Endothelial cell of umbilical vein (primary cell): ENCODE measurements around the gene GRID1. TPM values are rescaled to one million over a fixed set of nuclear protein-coding genes. Genes with fewer than 3 reads are reported as not detected.

Experiments
- BruUV-seq: library from RNA; stranded (reverse); fragments of 400-500 nt; replicated peaks from 2 replicates; lab custom pipeline; 2021; lab: Mats Ljungman, UMichigan
- CTCF ChIA-PET: fragments of 300-600, 350-600 bp; sonication (Branson Sonifier 250); formaldehyde crosslinking; loops from one replicate; lab custom pipeline; 2021; ENCODE audit warnings: antibody characterized with exemption, inconsistent platforms; lab: Charles Lee
- POLR2A ChIA-PET: fragments of 300-600, 350-600 bp; sonication (Branson Sonifier 250); formaldehyde crosslinking; loops from one replicate; lab custom pipeline; 2021; ENCODE audit warnings: antibody characterized with exemption, inconsistent platforms; lab: Charles Lee
- DNase-seq: peaks from one replicate; pipeline ENCODE4 v3.0.0-alpha.2; 2011; ENCODE audit warnings: low read depth, low spot score
- FAIRE-seq: peaks from 2 replicates; lab custom pipeline; 2011; peaks lifted over from hg19 to GRCh38; lab: Jason Lieb, UNC
- H2AFZ ChIP-seq: 2 replicates; pipeline ENCODE4 v1.6.0; 2012; ENCODE audit warnings: low read depth, low read length, control low read depth, inconsistent platforms
- H3K27ac ChIP-seq: 2 replicates; pipeline ENCODE4 v1.5.1; 2011; ENCODE audit warnings: low read depth, mild to moderate bottlenecking, control low read depth, low read length, moderate library complexity; ENCODE audit not compliant: insufficient read depth
- H3K27me3 ChIP-seq, 2 experiments: 2 replicates each; pipeline versions ENCODE4 v1.6.0 to v1.6.1; 2011; ENCODE audit warnings: low read length in 2 of 2, mixed read lengths in 1 of 2; ENCODE audit not compliant: control insufficient read depth in 2 of 2, insufficient read depth in 2 of 2
- H3K36me3 ChIP-seq, 2 experiments: 2 replicates in 1 of 2; 3 replicates in 1 of 2; pipeline ENCODE4 v1.5.1; 2011; ENCODE audit warnings: low read length in 2 of 2, mild to moderate bottlenecking in 1 of 2, moderate library complexity in 1 of 2; ENCODE audit not compliant: control insufficient read depth in 2 of 2, insufficient read depth in 2 of 2; ENCODE audit errors: extremely low read depth in 1 of 2
- H3K4me1 ChIP-seq: 3 replicates; pipeline ENCODE4 v1.5.1; 2011; ENCODE audit warnings: mild to moderate bottlenecking, low read length; ENCODE audit not compliant: control insufficient read depth, insufficient read depth; ENCODE audit errors: extremely low read depth
- H3K4me2 ChIP-seq: 2 replicates; pipeline ENCODE4 v1.6.1; 2011; ENCODE audit warnings: low read length, control low read depth, mixed read lengths; ENCODE audit not compliant: insufficient read depth
- H3K4me3 ChIP-seq, 3 experiments: fragments of 200-600 bp in 1 of 3; sonication (generic), shearing (Covaris generic) in 1 of 3; replicated peaks in 1 of 3; 2 replicates each; pipeline ENCODE4 v1.5.1; 2011 to 2016; ENCODE audit warnings: control low read depth in 3 of 3, low read length in 3 of 3, mild to moderate bottlenecking in 2 of 3, inconsistent platforms in 1 of 3, low read depth in 1 of 3, moderate library complexity in 1 of 3; ENCODE audit not compliant: insufficient read depth in 1 of 3
- H3K79me2 ChIP-seq: 2 replicates; pipeline ENCODE4 v1.6.0; 2012; ENCODE audit warnings: low read length, inconsistent platforms; ENCODE audit not compliant: control insufficient read depth, insufficient read depth
- H3K9ac ChIP-seq: replicated peaks from 2 replicates; pipeline ENCODE3; 2011; ENCODE audit warnings: low read length, control low read depth; ENCODE audit not compliant: insufficient read depth; ENCODE audit errors: extremely low read depth
- H3K9me1 ChIP-seq: replicated peaks from 3 replicates; pipeline ENCODE4 v1.6.0; 2011; ENCODE audit warnings: mild to moderate bottlenecking, low read length; ENCODE audit not compliant: control insufficient read depth, insufficient read depth; ENCODE audit errors: extremely low read depth
- H3K9me3 ChIP-seq: replicated peaks from 2 replicates; pipeline ENCODE4 v1.5.1; 2012; ENCODE audit warnings: low read length, inconsistent platforms; ENCODE audit not compliant: control insufficient read depth, insufficient read depth
- H4K20me1 ChIP-seq: replicated peaks from 2 replicates; pipeline ENCODE3; 2011; ENCODE audit warnings: mild to moderate bottlenecking, low read length; ENCODE audit not compliant: control insufficient read depth, insufficient read depth; ENCODE audit errors: extremely low read depth
- EZH2 ChIP-seq: IDR thresholded peaks from 2 replicates; pipeline ENCODE4 v1.6.1; 2012; ENCODE audit warnings: borderline replicate concordance, low read depth, mild to moderate bottlenecking, moderate library complexity, low read length, inconsistent platforms; ENCODE audit not compliant: severe bottlenecking
- FOS ChIP-seq: IDR thresholded peaks from 2 replicates; pipeline ENCODE4 v1.6.1; 2011; ENCODE audit warnings: mild to moderate bottlenecking, low read length, moderate library complexity, borderline replicate concordance; ENCODE audit not compliant: insufficient read depth
- GATA2 ChIP-seq: IDR thresholded peaks from 2 replicates; pipeline ENCODE4 v1.7.0; 2011; ENCODE audit warnings: low read depth, mild to moderate bottlenecking, moderate library complexity, mixed read lengths, low read length; ENCODE audit not compliant: insufficient read length, insufficient read depth
- JUN ChIP-seq: IDR thresholded peaks from 2 replicates; pipeline ENCODE4 v1.6.1; 2011; ENCODE audit warnings: borderline replicate concordance, low read depth; ENCODE audit not compliant: insufficient read length, insufficient read depth
- MYC ChIP-seq: IDR thresholded peaks from one replicate; pipeline ENCODE4 v1.6.1; 2011; ENCODE audit warnings: mild to moderate bottlenecking, low read depth, low read length
- POLR2A ChIP-seq: IDR thresholded peaks from 2 replicates; pipeline ENCODE4 v1.6.1; 2012; ENCODE audit warnings: low read depth, mild to moderate bottlenecking, control low read depth, low read length
- POLR2AphosphoS5 ChIP-seq: IDR thresholded peaks from 2 replicates; pipeline ENCODE4 v1.6.1; 2012; ENCODE audit warnings: low read depth, mild to moderate bottlenecking, control low read depth, low read length, moderate library complexity; ENCODE audit not compliant: insufficient read depth
- dilution Hi-C: fragments of 300-500 bp; cut with MboI; formaldehyde crosslinking; loops from one replicate; pipeline ENCODE4 v1.15.0; 2019; ENCODE audit warnings: low sequenced_read_pairs; ENCODE audit not compliant: extremely low pct_ligation_motif_present
- intact Hi-C: fragments of 100-400 bp; cut with micrococcal nuclease; formaldehyde crosslinking; loops from one replicate; pipeline ENCODE4 v1.10.0; 2022
- polyA plus RNA-seq, 4 experiments: library from polyadenylated mRNA; depleted of rRNA in 3 of 4; stranded (reverse) in 3 of 4; unstranded in 1 of 4; fragments of >200 nt; gene quantifications; 2 replicates each; pipeline versions ENCODE4 v1.2.1 to v1.2.3, GENCODE V29; 2011 to 2012; ENCODE audit warnings: missing spikeins in 1 of 4
- total RNA-seq: library from RNA; stranded (reverse); gene quantifications from 2 replicates; pipeline ENCODE4 v1.2.3, GENCODE V29; 2021
- TF ChIP-seq, protein P1 (sequence below), 2 donors: IDR thresholded peaks; 1 replicate in 1 of 2; 2 replicates in 1 of 2; pipeline ENCODE4 v1.5.1; 2011; ENCODE audit warnings: low read length in 2 of 2, mild to moderate bottlenecking in 2 of 2, moderate library complexity in 2 of 2, control low read depth in 1 of 2, inconsistent platforms in 1 of 2, low read depth in 1 of 2; ENCODE audit not compliant: insufficient read depth in 1 of 2; ENCODE audit errors: extremely low read depth in 1 of 2
- TF ChIP-seq, protein P2 (sequence below): IDR thresholded peaks from 2 replicates; pipeline ENCODE4 v1.6.1; 2011; ENCODE audit not compliant: insufficient read depth, insufficient read length

GRID1 gene
- total and polyA plus RNA-seq, 2 donors (not counting 3 experiments of a cell fraction or from before 2014, with no cell fraction given): not detected

DNA sequence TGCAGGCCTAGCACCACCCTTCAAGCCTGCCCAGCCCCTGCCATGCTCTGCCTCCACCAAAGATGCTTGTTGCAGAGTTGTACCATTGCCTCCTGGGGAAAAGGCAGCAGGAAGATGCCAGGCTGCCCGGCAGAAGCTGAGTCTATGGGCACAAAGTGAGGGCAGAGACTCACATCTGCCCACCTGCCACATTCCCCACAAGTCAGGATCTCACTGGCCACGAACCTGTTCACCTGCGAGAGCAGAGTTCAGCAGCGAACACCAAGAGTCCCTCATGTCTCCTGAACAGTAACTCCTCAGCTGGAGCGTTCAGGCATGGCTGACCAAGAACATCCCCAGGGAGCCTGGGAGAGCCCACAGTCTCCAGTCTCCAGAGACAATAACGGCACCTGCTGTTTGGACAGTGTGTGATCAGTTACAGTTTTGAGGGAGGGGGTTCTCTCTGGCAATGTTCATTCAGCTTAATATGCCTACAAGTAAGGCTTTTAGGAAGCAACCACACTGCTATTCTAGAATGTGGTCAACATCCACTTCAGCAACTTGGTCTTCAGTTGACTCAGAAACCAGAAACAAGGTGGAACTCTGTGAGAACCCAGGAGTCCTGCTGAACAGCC, 78.5 kb downstream of the GRID1 start:
- Histone ChIP-seq H3K36me3 (no peaks in the 10 kb centered on the region), H3K4me1 (no peaks in the 10 kb centered on the region), H3K9ac (no peak overlapping the region), H3K9me3 (no peaks in the 10 kb centered on the region), H4K20me1 (no peaks in the 10 kb centered on the region), H3K9me1 (no peaks in the 10 kb centered on the region), H3K27me3 (no peaks in the 10 kb centered on the region), H3K79me2 (no peaks in the 10 kb centered on the region), H3K4me3 (no peak overlapping the region), H3K4me2 (no peak overlapping the region), H2AFZ (no peak overlapping the region), H3K27ac (no peak overlapping the region)
- intact Hi-C loops: no loop called here
- ChIA-PET POLR2A (no interaction called here), CTCF (no interaction called here)
- FAIRE-seq (no peak), DNase-seq (no peak)
- dilution Hi-C loops: no loop called here
- TF ChIP-seq POLR2AphosphoS5 (no peak), FOS (no peak), POLR2A (no peak), MYC (no peak), JUN (no peak), EZH2 (no peak), GATA2 (no peak)
- TF ChIP-seq, protein P1, sequence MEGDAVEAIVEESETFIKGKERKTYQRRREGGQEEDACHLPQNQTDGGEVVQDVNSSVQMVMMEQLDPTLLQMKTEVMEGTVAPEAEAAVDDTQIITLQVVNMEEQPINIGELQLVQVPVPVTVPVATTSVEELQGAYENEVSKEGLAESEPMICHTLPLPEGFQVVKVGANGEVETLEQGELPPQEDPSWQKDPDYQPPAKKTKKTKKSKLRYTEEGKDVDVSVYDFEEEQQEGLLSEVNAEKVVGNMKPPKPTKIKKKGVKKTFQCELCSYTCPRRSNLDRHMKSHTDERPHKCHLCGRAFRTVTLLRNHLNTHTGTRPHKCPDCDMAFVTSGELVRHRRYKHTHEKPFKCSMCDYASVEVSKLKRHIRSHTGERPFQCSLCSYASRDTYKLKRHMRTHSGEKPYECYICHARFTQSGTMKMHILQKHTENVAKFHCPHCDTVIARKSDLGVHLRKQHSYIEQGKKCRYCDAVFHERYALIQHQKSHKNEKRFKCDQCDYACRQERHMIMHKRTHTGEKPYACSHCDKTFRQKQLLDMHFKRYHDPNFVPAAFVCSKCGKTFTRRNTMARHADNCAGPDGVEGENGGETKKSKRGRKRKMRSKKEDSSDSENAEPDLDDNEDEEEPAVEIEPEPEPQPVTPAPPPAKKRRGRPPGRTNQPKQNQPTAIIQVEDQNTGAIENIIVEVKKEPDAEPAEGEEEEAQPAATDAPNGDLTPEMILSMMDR (IDR thresholded peaks at IDR 0.05; ENCODE audit: extremely low read depth in 1 of 2, insufficient read depth in 1 of 2, low read depth in 1 of 2, low read length in 2 of 2): no peak
- TF ChIP-seq, protein P2, sequence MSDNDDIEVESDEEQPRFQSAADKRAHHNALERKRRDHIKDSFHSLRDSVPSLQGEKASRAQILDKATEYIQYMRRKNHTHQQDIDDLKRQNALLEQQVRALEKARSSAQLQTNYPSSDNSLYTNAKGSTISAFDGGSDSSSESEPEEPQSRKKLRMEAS: no peak
- no TSS peak for BruUV-seq
